T-helper 17 cell (primary cell): ENCODE data around the gene ERCC6L2. TPM values are rescaled to one million over a fixed set of nuclear protein-coding genes. Genes with fewer than 3 reads are reported as not detected.

Experiments
- ATAC-seq: fragments of 150-1000 bp; cut with Tn5 transposase; 2 replicates; pipeline ENCODE4 v1.10.0; 2021; ENCODE audit warnings: mild to moderate bottlenecking, moderate library complexity
- DNase-seq, 3 donors: peaks; one replicate each; pipeline versions ENCODE4 v3.0.0 to v3.0.0-alpha.2; 2020 to 2021
- H3K9me3 ChIP-seq: one replicate; pipeline ENCODE4 v1.7.0; 2013; ENCODE audit warnings: low read length, mild to moderate bottlenecking; ENCODE audit not compliant: control insufficient read depth, poor library complexity, severe bottlenecking
- H3K27ac Mint-ChIP-seq: one replicate; pipeline ENCODE4 v1.8.0; 2022; ENCODE audit warnings: mild to moderate bottlenecking, moderate library complexity, mixed read lengths
- H3K27me3 Mint-ChIP-seq: one replicate; pipeline ENCODE4 v1.8.0; 2022; ENCODE audit warnings: mixed read lengths
- H3K36me3 Mint-ChIP-seq: one replicate; pipeline ENCODE4 v1.8.0; 2022; ENCODE audit warnings: low read depth, mixed read lengths
- H3K4me1 Mint-ChIP-seq: one replicate; pipeline ENCODE4 v1.8.0; 2022; ENCODE audit warnings: mild to moderate bottlenecking, mixed read lengths
- H3K4me3 Mint-ChIP-seq: one replicate; pipeline ENCODE4 v1.8.0; 2022; ENCODE audit warnings: mild to moderate bottlenecking, moderate library complexity, mixed read lengths
- total RNA-seq, 4 donors: library from RNA in 2 of 4; stranded (reverse) in 2 of 4; gene quantifications; one replicate each; pipeline ENCODE4 v1.2.3 and lab custom pipeline; 2022 to 2026

ERCC6L2 gene
- total RNA-seq, 2 donors from 2014 or later = 38.8 to 39.4 TPM

DNA sequence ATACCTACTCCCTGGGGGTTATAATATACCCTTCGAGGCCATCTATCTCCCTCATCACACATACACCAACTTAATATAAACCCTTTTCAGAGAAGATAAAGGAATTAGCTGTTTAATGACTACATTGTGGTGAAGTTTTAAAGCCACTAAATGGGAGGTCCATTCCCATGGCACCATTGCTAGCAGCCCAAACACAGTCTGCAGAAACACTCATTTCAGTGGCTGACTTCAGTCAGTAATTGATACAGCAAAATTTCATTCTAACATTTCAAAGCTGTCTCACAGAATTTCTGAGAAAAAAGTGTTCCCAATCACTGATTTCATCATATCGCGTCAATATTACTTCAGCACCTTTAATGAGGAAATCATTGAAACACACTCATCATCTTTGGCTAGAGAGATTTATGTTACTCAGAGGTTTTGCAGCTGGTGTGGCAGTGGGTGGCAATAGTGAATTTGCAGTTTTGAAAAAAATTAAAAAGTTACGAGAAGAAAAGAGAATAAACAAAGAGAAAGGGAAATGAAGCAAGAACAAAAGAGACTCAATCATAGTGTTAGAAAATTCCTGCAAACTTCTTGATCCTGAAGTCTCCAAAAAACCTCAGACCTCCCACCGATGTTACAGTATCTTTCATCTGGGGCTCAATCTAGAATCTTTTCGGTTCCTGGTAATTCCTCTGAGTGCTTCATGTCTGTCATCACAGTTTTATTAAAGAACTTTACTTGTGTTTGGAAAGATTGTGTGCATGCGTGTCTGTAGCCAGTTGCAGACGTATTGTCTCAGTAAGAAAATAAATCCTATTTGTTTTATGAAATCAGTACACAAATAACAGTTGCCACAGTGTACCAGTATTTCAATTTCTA lies 105.0 kb downstream of the ERCC6L2 start:
- DNase-seq (no peak), ATAC-seq (no peak)
- Mint-ChIP-seq H3K27me3 (no peaks in the 10 kb centered on the region), H3K36me3 (peaks cover 7% of the 10 kb centered on the region), H3K27ac (peak overlapping the region; percentile 49), H3K4me1 (peaks cover 22% of the 10 kb centered on the region), H3K4me3 (no peak overlapping the region)
- no peaks in the 10 kb centered on the region for H3K9me3 ChIP-seq

DNA sequence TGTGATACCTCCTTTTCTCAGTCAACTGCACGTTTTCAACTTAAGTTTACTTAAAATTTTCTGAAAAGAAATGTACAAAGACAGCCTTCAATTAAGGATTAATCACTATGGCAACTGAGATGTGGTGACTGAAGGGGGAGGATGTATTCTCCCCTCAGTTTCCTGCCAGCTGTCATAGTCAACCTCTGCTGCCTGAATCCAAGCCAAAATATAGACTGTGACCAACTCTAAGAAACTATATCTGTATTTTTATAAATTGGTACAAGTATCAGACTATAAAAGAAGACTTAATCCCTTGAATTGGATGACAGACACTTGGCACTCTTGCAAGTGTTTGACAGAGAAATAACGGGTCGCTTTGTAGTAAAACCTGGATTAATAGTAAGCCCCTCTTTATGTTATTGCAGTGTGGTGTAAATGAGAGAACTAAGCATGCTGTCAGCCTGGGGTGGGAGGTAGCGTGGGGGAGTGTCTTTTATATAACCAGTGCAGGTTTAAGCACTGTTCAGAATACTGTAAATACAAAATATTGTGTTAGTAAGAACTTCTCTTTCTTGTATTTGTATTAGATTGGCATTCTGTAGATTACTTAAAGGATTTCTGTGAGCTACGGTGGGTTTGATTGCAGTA lies 106.4 kb downstream of the ERCC6L2 start:
- ATAC-seq (peak; percentile 94), DNase-seq (no peak)
- H3K9me3 ChIP-seq = no peaks in the 10 kb centered on the region
- no peak overlapping the region for H3K4me3 Mint-ChIP-seq
- H3K27me3 Mint-ChIP-seq = no peaks in the 10 kb centered on the region
- peaks cover 18% of the 10 kb centered on the region for H3K4me1 Mint-ChIP-seq
- H3K27ac Mint-ChIP-seq = peak overlapping the region; percentile 54
- peaks cover 7% of the 10 kb centered on the region for H3K36me3 Mint-ChIP-seq

DNA sequence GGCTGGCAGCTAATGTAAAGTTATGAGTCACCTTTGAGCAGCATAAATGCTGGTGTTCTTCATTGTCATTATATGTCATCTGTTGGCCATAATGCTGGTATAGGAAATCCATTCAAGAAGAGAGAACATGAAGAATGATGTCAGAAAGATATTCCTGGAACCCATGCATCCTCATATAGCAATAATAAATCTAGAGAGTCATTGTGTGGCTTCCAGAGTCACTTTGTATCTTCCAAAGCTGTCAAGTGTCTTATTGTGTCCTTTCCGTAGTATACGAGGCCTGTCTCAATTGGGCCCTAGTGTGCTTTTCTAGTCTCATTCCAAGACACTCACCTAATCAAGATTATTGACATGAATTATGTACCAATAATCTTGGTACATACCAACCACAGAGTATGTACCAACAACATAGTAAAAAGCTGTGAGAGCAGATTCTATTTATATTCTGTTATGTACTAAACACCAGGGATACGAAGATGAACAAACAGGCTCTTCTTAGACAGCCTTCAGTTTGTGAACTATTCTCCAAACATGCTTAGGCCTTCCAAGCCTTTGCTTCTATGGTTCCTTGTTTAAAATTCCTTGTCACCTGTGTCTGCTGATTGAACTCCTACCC lies 110.1 kb downstream of the ERCC6L2 start:
- no peak for ATAC-seq
- Mint-ChIP-seq H3K27me3 (no peaks in the 10 kb centered on the region), H3K4me1 (peaks cover 18% of the 10 kb centered on the region), H3K36me3 (peaks cover 13% of the 10 kb centered on the region), H3K27ac (no peak overlapping the region), H3K4me3 (no peak overlapping the region)
- H3K9me3 ChIP-seq = no peaks in the 10 kb centered on the region
- DNase-seq = no peak

DNA sequence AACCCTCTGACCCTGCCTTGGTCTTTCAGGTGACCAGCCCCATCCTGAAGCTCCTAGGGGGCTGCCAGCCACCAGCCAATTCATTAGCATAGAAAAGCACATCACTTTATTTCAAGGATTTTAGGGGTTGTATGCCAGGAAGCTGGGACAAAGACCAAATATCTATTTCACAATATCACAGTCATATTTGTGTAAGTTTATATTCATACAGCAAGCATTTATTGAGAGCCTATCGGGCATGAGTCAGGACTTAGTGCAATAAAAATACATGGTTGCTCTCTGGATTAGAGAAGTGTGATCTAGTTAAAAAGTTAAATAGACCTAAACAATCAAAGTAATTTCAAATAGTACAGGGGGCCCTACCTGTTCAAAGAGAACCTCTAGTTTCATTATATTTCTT lies 113.8 kb downstream of the ERCC6L2 start:
- no peak for DNase-seq
- peaks cover 14% of the 10 kb centered on the region for H3K36me3 Mint-ChIP-seq
- H3K27ac Mint-ChIP-seq = no peak overlapping the region
- no peaks in the 10 kb centered on the region for H3K9me3 ChIP-seq
- H3K4me3 Mint-ChIP-seq = no peak overlapping the region
- H3K4me1 Mint-ChIP-seq = peaks cover 5% of the 10 kb centered on the region
- ATAC-seq = no peak
- H3K27me3 Mint-ChIP-seq = no peaks in the 10 kb centered on the region

DNA sequence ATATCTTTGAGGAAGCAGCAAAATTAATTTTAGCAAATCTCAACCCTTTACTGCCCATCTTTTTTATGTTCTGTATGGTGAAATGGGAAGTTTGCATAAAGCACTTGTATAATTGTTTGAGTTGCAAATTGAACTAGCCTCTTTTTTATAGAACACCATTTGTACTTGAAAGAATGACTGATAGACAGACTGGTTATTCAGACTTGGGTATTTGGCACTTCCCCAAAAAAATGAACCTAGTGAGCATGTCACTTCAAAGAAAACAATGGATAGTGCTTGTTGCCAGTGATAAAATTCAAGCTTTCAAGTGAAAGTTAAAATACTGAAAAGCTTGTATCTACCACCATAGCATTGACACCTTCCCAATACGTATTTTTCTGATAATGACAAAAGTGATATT lies 115.8 kb downstream of the ERCC6L2 start:
- Mint-ChIP-seq H3K27me3 (no peaks in the 10 kb centered on the region), H3K4me1 (peaks cover 5% of the 10 kb centered on the region), H3K36me3 (peaks cover 10% of the 10 kb centered on the region), H3K4me3 (no peak overlapping the region), H3K27ac (no peak overlapping the region)
- ATAC-seq = no peak
- no peak for DNase-seq
- H3K9me3 ChIP-seq = no peaks in the 10 kb centered on the region

DNA sequence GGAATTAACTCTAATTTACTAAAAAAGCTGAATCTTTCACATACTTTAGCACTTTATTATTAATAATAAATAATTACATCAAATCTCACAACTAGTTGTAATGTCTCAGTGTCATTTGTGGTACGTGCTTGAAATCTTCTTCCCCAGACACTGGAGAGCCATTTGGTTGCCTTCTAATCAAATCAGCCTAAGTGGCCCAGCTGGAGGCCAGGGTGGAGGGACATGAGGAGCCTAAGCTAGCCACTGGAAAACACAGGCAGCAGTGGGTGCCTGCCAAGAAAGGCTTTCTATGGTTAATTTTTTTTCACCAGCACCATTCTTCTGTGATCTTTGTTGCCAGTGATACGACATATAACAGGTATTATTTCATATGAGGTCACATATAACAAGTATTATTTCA lies 117.0 kb downstream of the ERCC6L2 start:
- Mint-ChIP-seq H3K27me3 (no peaks in the 10 kb centered on the region), H3K4me1 (peaks cover 5% of the 10 kb centered on the region), H3K27ac (no peak overlapping the region), H3K4me3 (no peak overlapping the region), H3K36me3 (peaks cover 10% of the 10 kb centered on the region)
- ATAC-seq (no peak), DNase-seq (no peak)
- H3K9me3 ChIP-seq = no peaks in the 10 kb centered on the region

DNA sequence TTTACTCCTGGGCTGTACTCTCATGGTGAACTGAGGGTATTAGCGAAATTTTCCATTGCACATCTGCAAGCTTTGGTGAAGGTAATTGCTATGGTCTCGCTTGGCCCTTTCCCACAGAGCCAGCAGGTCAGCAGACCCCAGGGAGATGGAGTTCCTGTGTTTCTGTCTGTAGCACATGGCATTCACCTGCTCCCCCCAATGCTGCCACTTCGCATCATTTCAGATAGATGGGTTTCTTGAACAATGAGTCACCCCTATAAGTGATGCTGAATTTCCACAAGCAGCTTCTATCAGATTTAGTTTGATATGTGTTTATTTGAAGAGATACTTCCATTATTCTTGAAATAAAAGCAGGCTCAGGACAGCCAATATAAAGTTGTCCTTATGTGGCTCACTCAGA lies 117.8 kb downstream of the ERCC6L2 start:
- ATAC-seq (no peak), DNase-seq (no peak)
- H3K4me3 Mint-ChIP-seq = no peak overlapping the region
- peaks cover 5% of the 10 kb centered on the region for H3K4me1 Mint-ChIP-seq
- H3K27me3 Mint-ChIP-seq = no peaks in the 10 kb centered on the region
- H3K27ac Mint-ChIP-seq = no peak overlapping the region
- no peaks in the 10 kb centered on the region for H3K9me3 ChIP-seq
- peaks cover 8% of the 10 kb centered on the region for H3K36me3 Mint-ChIP-seq

DNA sequence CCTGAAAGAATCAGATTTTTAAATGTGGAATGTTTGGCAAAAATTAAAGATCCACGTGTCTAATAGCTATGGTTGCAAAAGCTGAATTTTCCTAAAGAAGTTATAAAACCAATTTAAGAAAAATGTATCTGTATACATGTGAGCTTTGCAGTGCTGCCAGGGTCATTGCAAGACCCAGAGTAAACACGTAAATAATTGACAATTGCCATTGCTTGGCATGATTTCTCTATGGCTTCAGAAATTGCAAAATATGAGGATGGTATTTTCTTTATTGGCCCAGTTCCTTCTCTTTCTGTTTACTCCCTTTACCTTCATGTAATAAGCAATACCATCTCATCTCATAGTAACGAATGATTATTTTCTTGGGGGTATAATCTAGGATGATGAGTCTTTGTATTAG lies 123.9 kb downstream of the ERCC6L2 start:
- Mint-ChIP-seq H3K36me3 (peaks cover 9% of the 10 kb centered on the region), H3K4me1 (peaks cover 3% of the 10 kb centered on the region), H3K27me3 (no peaks in the 10 kb centered on the region), H3K27ac (no peak overlapping the region), H3K4me3 (no peak overlapping the region)
- ATAC-seq = no peak
- no peaks in the 10 kb centered on the region for H3K9me3 ChIP-seq
- DNase-seq = no peak

DNA sequence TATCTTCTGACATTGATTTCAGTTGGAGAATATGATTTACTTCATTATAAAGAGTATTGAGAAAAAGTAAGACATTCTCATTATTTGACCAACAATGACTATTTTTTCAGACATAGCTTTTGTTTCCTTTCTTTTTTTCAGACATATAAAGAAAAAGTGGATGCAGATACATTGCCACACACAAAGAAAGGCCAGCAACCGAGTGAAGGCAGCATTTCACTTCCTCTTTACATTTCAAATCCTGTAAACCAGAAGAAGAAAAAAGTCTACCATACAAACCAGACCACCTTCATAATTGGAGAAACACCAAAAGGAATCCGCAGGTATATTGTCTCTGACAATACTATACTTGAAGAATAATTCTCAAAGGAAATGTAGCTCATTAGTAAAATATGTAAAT lies 128.9 kb downstream of the ERCC6L2 start:
- H3K36me3 Mint-ChIP-seq = peaks cover 14% of the 10 kb centered on the region
- H3K27ac Mint-ChIP-seq = no peak overlapping the region
- no peaks in the 10 kb centered on the region for H3K9me3 ChIP-seq
- ATAC-seq (no peak), DNase-seq (no peak)
- no peaks in the 10 kb centered on the region for H3K27me3 Mint-ChIP-seq
- no peak overlapping the region for H3K4me3 Mint-ChIP-seq
- H3K4me1 Mint-ChIP-seq = peaks cover 10% of the 10 kb centered on the region

DNA sequence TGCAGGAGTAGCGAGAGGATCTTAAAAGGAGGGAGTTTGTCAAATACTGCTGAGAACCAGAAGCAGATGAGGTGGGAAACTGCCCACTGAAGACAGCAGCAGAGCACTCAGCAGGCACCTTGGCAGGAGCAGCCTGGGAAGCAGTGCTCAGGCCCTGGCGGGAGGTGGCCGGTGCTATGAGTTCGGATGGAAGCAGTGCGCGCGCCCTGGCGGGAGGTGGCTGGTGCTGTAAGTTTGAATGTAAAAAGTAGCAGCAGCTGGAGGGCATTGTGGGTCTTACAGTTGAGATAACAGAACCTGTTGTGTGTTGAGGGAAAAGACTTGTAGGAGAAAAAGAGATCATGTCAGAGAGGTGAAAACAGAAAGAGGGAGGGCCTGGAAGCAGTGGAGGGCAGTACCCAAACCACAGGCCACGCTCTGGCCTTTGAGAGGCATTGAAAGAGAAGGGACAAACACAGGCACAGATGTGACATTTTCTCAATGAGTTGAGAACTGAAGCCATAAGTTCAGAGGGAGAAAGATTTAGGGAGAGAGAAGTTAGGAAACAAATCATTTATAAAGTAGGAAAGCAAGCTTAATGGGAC lies 130.9 kb downstream of the ERCC6L2 start:
- Mint-ChIP-seq H3K4me3 (no peak overlapping the region), H3K4me1 (peaks cover 21% of the 10 kb centered on the region), H3K36me3 (peaks cover 16% of the 10 kb centered on the region), H3K27me3 (no peaks in the 10 kb centered on the region), H3K27ac (no peak overlapping the region)
- no peaks in the 10 kb centered on the region for H3K9me3 ChIP-seq
- no peak for ATAC-seq
- no peak for DNase-seq

DNA sequence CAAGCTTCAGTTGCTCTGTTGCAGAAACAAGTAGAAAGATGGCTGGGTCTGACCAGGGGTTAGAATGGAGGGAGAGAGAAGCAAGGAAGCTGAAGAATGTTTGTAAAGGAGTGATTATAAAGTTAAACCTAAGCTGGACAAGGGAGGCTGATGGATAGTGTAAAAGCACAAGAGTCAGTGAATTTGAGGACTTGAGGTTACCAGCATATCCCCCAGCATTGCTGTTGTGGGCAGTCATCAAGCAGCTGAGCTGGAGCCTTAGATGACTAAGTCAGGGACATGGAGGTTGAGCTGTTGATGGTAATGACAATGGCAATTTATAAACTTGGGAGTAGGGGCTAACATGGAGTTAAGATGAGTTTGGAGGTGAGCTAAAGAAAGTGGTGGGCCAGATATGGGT lies 131.5 kb downstream of the ERCC6L2 start:
- Mint-ChIP-seq H3K4me3 (no peak overlapping the region), H3K4me1 (peaks cover 23% of the 10 kb centered on the region), H3K36me3 (peaks cover 17% of the 10 kb centered on the region), H3K27ac (no peak overlapping the region), H3K27me3 (no peaks in the 10 kb centered on the region)
- no peaks in the 10 kb centered on the region for H3K9me3 ChIP-seq
- DNase-seq (no peak), ATAC-seq (no peak)

DNA sequence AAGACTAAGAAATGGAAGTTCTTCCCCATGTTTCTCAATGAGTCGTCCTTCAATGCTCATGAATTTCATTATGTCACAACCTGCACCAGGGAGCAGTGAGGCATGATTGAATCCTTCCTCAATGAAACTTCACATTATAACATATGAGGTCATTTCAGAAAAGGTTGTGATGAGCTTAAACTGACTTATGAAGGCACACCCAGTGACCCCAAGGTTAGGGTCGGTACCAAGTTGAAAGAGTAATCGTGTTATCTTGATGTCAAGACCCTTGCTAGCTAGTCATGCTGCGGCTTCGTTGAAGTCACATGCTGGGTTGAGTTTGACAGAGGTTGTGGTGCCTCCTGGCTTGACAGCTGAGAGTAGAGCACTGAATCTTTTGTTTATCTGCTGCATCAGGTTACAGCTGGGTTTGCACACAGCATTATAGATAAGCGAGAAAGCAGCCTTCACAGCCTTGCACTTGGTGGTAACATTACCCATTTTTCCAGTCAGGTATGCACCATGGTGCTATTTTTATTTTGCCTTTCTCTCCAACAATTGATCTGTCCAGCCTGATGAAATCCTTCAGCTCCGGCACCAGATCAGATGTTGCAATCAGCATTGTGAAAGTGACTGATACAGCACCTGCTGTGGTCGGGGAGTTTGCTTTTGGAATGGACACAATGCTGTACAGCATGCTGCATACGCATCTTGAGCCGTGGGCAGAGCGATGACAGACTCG lies 133.2 kb downstream of the ERCC6L2 start:
- DNase-seq = no peak
- Mint-ChIP-seq H3K4me3 (no peak overlapping the region), H3K27me3 (no peaks in the 10 kb centered on the region), H3K36me3 (peaks cover 11% of the 10 kb centered on the region), H3K27ac (peak overlapping the region; percentile 94), H3K4me1 (peaks cover 26% of the 10 kb centered on the region)
- peak; percentile 29 for ATAC-seq
- no peaks in the 10 kb centered on the region for H3K9me3 ChIP-seq

DNA sequence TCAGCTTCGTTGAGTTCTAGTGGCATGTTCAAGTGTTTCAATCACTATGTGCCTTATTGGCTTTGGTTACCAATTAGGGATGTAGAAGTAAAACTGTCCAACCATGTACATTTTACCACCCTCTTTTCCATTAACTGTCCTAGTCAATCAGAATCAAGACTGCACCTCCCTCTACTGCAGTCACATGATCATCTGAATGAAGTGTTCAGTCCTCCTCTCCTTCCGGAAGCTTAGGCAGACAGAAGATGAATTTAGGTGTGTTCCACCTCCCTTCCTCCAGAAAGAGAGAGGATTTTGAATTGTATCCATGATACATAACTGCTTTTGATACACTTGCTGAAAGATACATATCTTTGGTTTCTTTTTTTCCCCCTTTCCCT lies 133.7 kb downstream of the ERCC6L2 start:
- peaks cover 11% of the 10 kb centered on the region for H3K36me3 Mint-ChIP-seq
- peak overlapping the region; percentile 94 for H3K27ac Mint-ChIP-seq
- ATAC-seq (no peak), DNase-seq (no peak)
- no peaks in the 10 kb centered on the region for H3K9me3 ChIP-seq
- no peaks in the 10 kb centered on the region for H3K27me3 Mint-ChIP-seq
- peaks cover 29% of the 10 kb centered on the region for H3K4me1 Mint-ChIP-seq
- H3K4me3 Mint-ChIP-seq = no peak overlapping the region
